Trophoblast cell (in vitro differentiated cells and primary cell): ENCODE measurements around the gene COASY.
"Not testable (repeated sequence)": the region's sequence is repeated elsewhere in the genome, so short reads cannot be mapped to it uniquely, and the experiment has no call there.

ENCODE experiments used
- DNase-seq, 2 donors: peaks; one replicate each; pipeline ENCODE4 v3.0.0-alpha.2; 2016
- H2AFZ ChIP-seq: 2 replicates; pipeline ENCODE4 v1.6.1; 2013; ENCODE audit warnings: low read length, moderate library complexity, mild to moderate bottlenecking; ENCODE audit not compliant: insufficient read depth, poor library complexity
- H2AK5ac ChIP-seq: 2 replicates; pipeline ENCODE4 v1.6.1; 2013; ENCODE audit warnings: mild to moderate bottlenecking, low read length
- H2BK120ac ChIP-seq: 2 replicates; pipeline ENCODE4 v1.6.1; 2013; ENCODE audit warnings: low read length, mild to moderate bottlenecking, moderate library complexity; ENCODE audit not compliant: insufficient read depth, poor library complexity
- H2BK12ac ChIP-seq: 2 replicates; pipeline ENCODE4 v1.6.1; 2013; ENCODE audit warnings: mild to moderate bottlenecking, low read length, moderate library complexity
- H2BK5ac ChIP-seq: 2 replicates; pipeline ENCODE4 v1.6.1; 2013; ENCODE audit warnings: low read length, low read depth, moderate library complexity, mild to moderate bottlenecking; ENCODE audit not compliant: poor library complexity
- H3K14ac ChIP-seq: 2 replicates; pipeline ENCODE4 v1.6.1; 2013; ENCODE audit warnings: mild to moderate bottlenecking, low read length
- H3K18ac ChIP-seq: 2 replicates; pipeline ENCODE4 v1.6.1; 2013; ENCODE audit warnings: mild to moderate bottlenecking, low read length
- H3K23ac ChIP-seq: 2 replicates; pipeline ENCODE4 v1.6.1; 2013; ENCODE audit warnings: low read length
- H3K27ac ChIP-seq: 2 replicates; pipeline ENCODE4 v1.5.1; 2013; ENCODE audit warnings: low read depth, mild to moderate bottlenecking, inconsistent platforms, low read length, moderate library complexity
- H3K27me3 ChIP-seq: 2 replicates; pipeline ENCODE4 v1.6.1; 2013; ENCODE audit warnings: inconsistent platforms, mild to moderate bottlenecking, low read length, moderate library complexity; ENCODE audit not compliant: insufficient read depth
- H3K36me3 ChIP-seq, 2 experiments: 1 replicate in 1 of 2; 2 replicates in 1 of 2; pipeline ENCODE4 v1.6.1; 2013; ENCODE audit warnings: low read length in 2 of 2, mild to moderate bottlenecking in 2 of 2, moderate library complexity in 1 of 2; ENCODE audit not compliant: insufficient read depth in 2 of 2, control insufficient read depth in 1 of 2
- H3K4ac ChIP-seq: 2 replicates; pipeline ENCODE4 v1.6.1; 2013; ENCODE audit warnings: low read depth, mild to moderate bottlenecking, low read length, moderate library complexity
- H3K4me1 ChIP-seq, 2 experiments: 1 replicate in 1 of 2; 2 replicates in 1 of 2; pipeline ENCODE4 v1.6.1; 2013; ENCODE audit warnings: low read length in 2 of 2, mild to moderate bottlenecking in 2 of 2, moderate library complexity in 1 of 2; ENCODE audit not compliant: insufficient read depth in 2 of 2, control insufficient read depth in 1 of 2
- H3K4me2 ChIP-seq: 2 replicates; pipeline ENCODE4 v1.6.1; 2013; ENCODE audit warnings: inconsistent platforms, mild to moderate bottlenecking, low read length, moderate library complexity
- H3K4me3 ChIP-seq: 2 replicates; pipeline ENCODE4 v1.5.1; 2013; ENCODE audit warnings: mild to moderate bottlenecking, low read depth, low read length, inconsistent platforms
- H3K79me1 ChIP-seq: one replicate; pipeline ENCODE4 v1.6.1; 2013; ENCODE audit warnings: low read length
- H3K79me2 ChIP-seq: 2 replicates; pipeline ENCODE4 v1.6.1; 2013; ENCODE audit warnings: low read length, mild to moderate bottlenecking; ENCODE audit not compliant: control insufficient read depth, insufficient read depth, poor library complexity
- H3K9ac ChIP-seq: 2 replicates; pipeline ENCODE4 v1.6.1; 2013; ENCODE audit warnings: mild to moderate bottlenecking, low read length
- H3K9me3 ChIP-seq: 2 replicates; pipeline ENCODE4 v1.6.1; 2013; ENCODE audit warnings: low read depth, mild to moderate bottlenecking, control low read depth, inconsistent platforms, low read length; ENCODE audit not compliant: insufficient read depth
- H4K12ac ChIP-seq: 2 replicates; pipeline ENCODE4 v1.6.1; 2013; ENCODE audit warnings: low read depth, mild to moderate bottlenecking, low read length, moderate library complexity
- H4K8ac ChIP-seq: 2 replicates; pipeline ENCODE4 v1.6.1; 2013; ENCODE audit warnings: low read depth, mild to moderate bottlenecking, low read length, moderate library complexity
- H4K91ac ChIP-seq: one replicate; pipeline ENCODE4 v1.6.1; 2013; ENCODE audit warnings: low read depth, mild to moderate bottlenecking, low read length, moderate library complexity
- WGBS: extraction: QIAGEN DNeasy Blood & Tissue Kit; methylation state at CpG from one replicate; pipeline ENCODE4 v1.1.7; 2013; ENCODE audit warnings: missing lambda C conversion rate; ENCODE audit not compliant: insufficient read length, insufficient coverage; ENCODE audit errors: extremely low coverage; 5-methylcytosine and 5-hydroxymethylcytosine counted together

COASY gene

DNA sequence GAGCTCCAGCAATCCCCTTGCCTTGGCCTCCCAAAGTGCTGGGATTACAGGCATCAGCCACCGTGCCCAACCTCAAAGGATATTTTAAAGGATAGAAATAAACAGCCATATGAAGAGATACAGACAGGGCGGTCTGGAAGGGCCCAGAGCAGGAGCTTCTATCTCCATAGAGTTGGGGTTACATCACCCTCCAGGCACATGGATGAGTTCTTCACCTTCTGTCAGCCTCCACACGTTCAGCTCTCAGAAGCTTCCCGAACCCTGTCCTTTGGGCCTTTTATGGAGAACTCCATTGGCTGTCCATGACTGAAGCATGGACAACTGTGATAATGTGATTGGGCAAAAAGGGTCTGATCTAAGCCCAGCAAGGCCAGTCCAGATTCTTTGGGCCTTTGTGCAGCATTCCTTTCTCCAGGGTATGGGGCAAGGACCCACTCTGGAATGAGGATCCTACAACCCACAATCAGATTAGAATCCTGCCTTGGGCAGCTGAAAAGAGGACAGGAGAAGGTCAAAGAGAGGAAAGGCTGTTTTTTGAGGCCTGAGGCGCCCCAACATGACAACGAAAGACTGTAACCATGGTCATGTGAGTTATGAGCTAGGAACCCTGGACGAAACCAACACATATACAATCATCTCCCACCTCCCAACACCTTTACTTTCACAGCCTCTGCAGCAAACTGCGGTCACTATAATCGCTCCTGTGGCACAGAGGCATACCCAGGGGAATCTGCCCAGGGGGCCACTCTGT, 16.0 kb upstream of the COASY start:
- H2BK5ac ChIP-seq, H3K9ac ChIP-seq, H3K18ac ChIP-seq, H3K4ac ChIP-seq, H3K27me3 ChIP-seq, H3K9me3 ChIP-seq, H3K14ac ChIP-seq, H3K79me1 ChIP-seq, H2BK12ac ChIP-seq, H3K23ac ChIP-seq, H3K4me3 ChIP-seq, H4K12ac ChIP-seq, H3K79me2 ChIP-seq, H2AK5ac ChIP-seq, H3K4me2 ChIP-seq, H2BK120ac ChIP-seq, H2AFZ ChIP-seq: not testable (repeated sequence)
- Histone ChIP-seq H3K27ac (peak overlapping the region; percentile 48), H4K91ac (peak overlapping the region; percentile 12), H4K8ac (peak overlapping the region; percentile 20), H3K4me1 (peaks cover 25 to 26% of the 10 kb centered on the region in 2 experiments), H3K36me3 (peaks cover 18 to 20% of the 10 kb centered on the region in 2 experiments)
- DNase-seq, result peak; percentile 63 to 64
- WGBS, result no CpG with 5 or more reads among the region's 9 CpGs

DNA sequence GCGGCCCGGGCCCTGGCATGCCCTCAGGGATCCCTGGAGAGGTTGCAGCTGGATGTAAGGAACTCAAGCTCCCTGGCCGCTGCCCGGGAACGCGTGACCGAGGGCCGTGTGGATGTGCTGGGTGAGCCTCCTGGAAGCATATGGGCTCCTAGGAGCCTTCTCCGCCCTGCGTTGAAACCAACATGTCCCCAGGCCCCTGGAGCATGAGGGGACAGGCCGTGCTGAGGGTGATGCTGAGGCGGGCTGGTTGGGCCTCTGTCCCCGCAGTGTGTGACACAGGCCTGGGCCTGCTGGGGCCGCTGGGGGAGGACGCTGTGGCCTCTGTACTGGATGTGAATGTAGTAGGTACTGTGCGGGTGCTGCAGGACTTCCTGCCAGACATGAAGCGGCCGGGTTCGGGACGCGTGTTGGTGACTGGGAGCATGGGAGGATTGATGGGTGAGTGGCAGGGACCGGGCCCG, 14.9 kb upstream of the COASY start:
- Histone ChIP-seq H4K12ac (peak overlapping the region; percentile 32), H3K36me3 (peaks cover 18% of the 10 kb centered on the region in 2 experiments), H3K4ac (no peak overlapping the region), H3K9ac (no peak overlapping the region), H3K4me1 (peaks cover 19 to 21% of the 10 kb centered on the region in 2 experiments), H2BK5ac (no peak overlapping the region), H2BK12ac (no peak overlapping the region), H2AFZ (no peak overlapping the region), H3K27me3 (no peaks in the 10 kb centered on the region), H2BK120ac (no peak overlapping the region), H2AK5ac (no peak overlapping the region), H3K18ac (no peak overlapping the region), H3K4me3 (no peak overlapping the region), H3K79me1 (peaks cover 4% of the 10 kb centered on the region), H3K79me2 (no peaks in the 10 kb centered on the region), H3K9me3 (no peaks in the 10 kb centered on the region), H4K8ac (no peak overlapping the region), H3K27ac (no peak overlapping the region), H3K14ac (no peak overlapping the region), H4K91ac (peak overlapping the region; percentile 74), H3K4me2 (no peak overlapping the region), H3K23ac (no peak overlapping the region)
- no CpG with 5 or more reads among the region's 23 CpGs for WGBS
- DNase-seq, result no peak

DNA sequence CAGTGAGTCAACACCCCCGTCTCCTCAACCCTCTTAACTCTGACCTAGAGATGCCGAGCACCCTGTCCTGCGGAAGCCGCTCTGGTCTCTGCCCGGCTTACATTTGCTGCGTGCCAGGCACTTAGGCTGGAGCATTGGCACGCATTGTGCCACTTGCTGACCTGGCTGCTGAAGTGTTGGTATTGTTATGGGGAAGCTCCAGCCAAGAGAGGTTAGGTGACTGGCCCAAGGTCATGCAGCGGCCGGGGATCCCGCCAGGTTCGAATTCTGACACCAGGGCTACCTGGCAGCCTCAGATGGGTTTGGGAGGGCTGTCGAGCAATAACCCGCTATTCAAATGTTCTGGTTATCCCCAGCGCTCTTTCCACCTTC, 14.3 kb upstream of the COASY start:
- WGBS, result no CpG with 5 or more reads among the region's 14 CpGs
- Histone ChIP-seq H4K91ac (peak overlapping the region; percentile 25), H3K27ac (no peak overlapping the region)

DNA sequence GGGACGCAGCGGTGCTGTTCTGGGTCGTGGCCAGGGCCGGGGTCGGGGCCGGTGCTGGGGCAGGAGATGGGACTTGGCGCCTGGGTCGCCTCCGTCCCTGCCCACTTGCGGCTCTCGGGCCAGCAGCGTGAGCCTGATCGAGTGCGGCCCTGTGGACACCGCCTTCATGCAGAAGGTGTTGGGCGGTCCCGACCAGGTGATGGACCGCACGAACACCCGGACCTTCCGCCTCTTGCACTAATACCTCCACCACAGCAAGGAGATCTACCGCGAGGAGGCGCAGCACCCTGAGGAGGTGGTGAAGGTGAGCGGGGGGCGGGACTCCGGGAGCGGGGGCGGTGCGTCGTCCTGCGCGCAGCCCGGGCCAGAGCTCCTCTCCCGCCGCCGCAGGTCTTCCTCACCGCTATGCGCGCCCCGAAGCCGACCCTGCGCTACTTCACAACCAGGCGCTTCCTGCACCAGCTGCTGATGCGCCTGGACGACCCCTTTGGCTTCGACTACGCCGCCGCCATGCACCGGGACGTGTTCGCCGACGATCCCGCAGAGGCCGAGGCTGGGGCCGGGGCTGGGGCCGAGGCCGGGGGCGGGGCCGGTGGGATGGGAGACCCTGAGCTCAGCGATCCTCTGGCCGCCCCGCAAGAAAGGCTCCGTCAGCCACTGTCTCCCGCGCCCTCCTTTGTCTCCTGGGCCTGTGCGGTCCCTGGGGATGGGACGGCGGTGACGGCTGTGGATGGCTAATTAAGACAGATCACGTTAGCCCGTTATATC, 13.7 kb upstream of the COASY start:
- H2BK5ac ChIP-seq, result no peak overlapping the region
- H3K79me1 ChIP-seq, result peaks cover 9% of the 10 kb centered on the region
- peak overlapping the region; percentile 72 for H4K8ac ChIP-seq
- H3K4me1 ChIP-seq, result peaks cover 19 to 24% of the 10 kb centered on the region in 2 experiments
- H4K12ac ChIP-seq, result peak overlapping the region; percentile 57
- no peak overlapping the region for H3K9ac ChIP-seq
- peak overlapping the region; percentile 40 for H2AFZ ChIP-seq
- peaks cover 11 to 13% of the 10 kb centered on the region in 2 experiments for H3K36me3 ChIP-seq
- no peak overlapping the region for H3K27ac ChIP-seq
- no CpG with 5 or more reads among the region's 74 CpGs for WGBS
- no peak overlapping the region for H2BK12ac ChIP-seq
- peak overlapping the region; percentile 49 for H3K18ac ChIP-seq
- H3K9me3 ChIP-seq, result no peaks in the 10 kb centered on the region
- no peaks in the 10 kb centered on the region for H3K27me3 ChIP-seq
- H2AK5ac ChIP-seq, result peak overlapping the region; percentile 51
- H3K4me2 ChIP-seq, result peak overlapping the region; percentile 58
- peak overlapping the region; percentile 71 for H3K4me3 ChIP-seq
- H3K23ac ChIP-seq, result no peak overlapping the region
- H3K14ac ChIP-seq, result peak overlapping the region; percentile 54
- peak overlapping the region; percentile 12 for H2BK120ac ChIP-seq
- peak overlapping the region; percentile 41 for H4K91ac ChIP-seq
- peak; percentile 66 to 83 for DNase-seq
- H3K4ac ChIP-seq, result no peak overlapping the region
- peaks cover under 1% of the 10 kb centered on the region for H3K79me2 ChIP-seq

More for the DNA sequence above, 14.3 kb upstream of the COASY start:
- Histone ChIP-seq H3K4me2 (peak overlapping the region; percentile 58), H3K23ac (no peak overlapping the region), H2AK5ac (peak overlapping the region; percentile 51), H4K12ac (peak overlapping the region; percentile 57), H3K9ac (peak overlapping the region; percentile 64), H2BK120ac (peak overlapping the region; percentile 12), H3K9me3 (no peaks in the 10 kb centered on the region), H2BK5ac (no peak overlapping the region), H3K36me3 (peaks cover 16% of the 10 kb centered on the region in 2 experiments), H2BK12ac (no peak overlapping the region), H2AFZ (peak overlapping the region; percentile 8), H3K79me1 (peaks cover 4% of the 10 kb centered on the region), H3K18ac (no peak overlapping the region), H3K4me3 (no peak overlapping the region), H3K4ac (no peak overlapping the region), H3K79me2 (no peaks in the 10 kb centered on the region), H3K4me1 (peaks cover 19 to 23% of the 10 kb centered on the region in 2 experiments), H4K8ac (peak overlapping the region; percentile 11), H3K14ac (no peak overlapping the region), H3K27me3 (no peaks in the 10 kb centered on the region)
- DNase-seq, result no peak
